SH-SY5Y (cell line): ENCODE measurements around the gene DNAH9.

Source experiments
- GATA2 ChIP-seq: IDR thresholded peaks from 2 replicates; pipeline ENCODE4 v1.6.1; 2011; ENCODE audit warnings: mild to moderate bottlenecking, low read depth, low read length
- GATA3 ChIP-seq: IDR thresholded peaks from 2 replicates; pipeline ENCODE4 v1.6.1; 2011; ENCODE audit warnings: low read depth, mild to moderate bottlenecking, low read length, moderate library complexity

GRCh38 chr17:11719856-11720255 lies 121.6 kb downstream of the DNAH9 start:
- TF ChIP-seq GATA2 (no peak), GATA3 (no peak)
